ENCODE measurements around the gene IL1RL2. TPM values are rescaled to one million over a fixed set of nuclear protein-coding genes. Genes with fewer than 3 reads are reported as not detected.

The IL1RL2 gene
- total and polyA plus RNA-seq, 2 of the 4 experiments (the other 2 are of a cell fraction): 0.09 to 0.36 TPM

DNA sequence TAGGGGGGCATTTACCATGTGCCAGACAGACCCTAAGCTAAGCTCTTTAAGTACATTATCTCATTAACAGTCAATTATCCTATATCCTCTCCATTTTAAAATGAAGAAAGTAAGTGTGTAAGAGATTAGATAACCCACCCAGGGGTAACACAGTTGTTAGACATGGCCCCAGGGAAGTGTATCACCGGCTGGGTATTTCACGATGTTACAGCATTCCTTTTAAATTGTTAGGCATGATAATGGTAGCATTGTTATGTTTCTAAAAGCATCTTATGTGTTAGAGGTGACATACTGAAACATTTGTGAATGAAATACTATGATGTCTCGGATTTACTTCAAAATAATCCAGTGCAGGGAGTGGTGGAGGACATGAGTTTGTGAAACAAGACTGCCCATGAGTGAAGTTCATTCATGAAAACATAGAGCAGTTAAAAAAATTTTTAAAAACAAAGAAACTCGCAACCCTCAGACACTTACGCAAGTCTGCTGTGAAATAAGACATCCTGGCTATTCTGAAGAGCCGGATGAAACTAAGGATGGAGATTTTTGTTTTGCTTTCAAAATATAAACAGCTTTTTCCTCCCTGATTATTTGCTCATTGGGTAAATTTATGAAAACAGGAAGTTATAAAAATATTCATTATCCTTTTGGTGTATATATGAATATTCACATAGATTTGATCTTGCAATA, 54.9 kb downstream of the IL1RL2 start (continued):
- TF ChIP-seq MXI1 (IDR thresholded peaks at IDR 0.05; ENCODE audit: borderline replicate concordance, low read depth, low read length) (no peak), BHLHE40 (IDR thresholded peaks at IDR 0.05; ENCODE audit: low read depth, low read length) (no peak)
- TF ChIP-seq, protein P1, sequence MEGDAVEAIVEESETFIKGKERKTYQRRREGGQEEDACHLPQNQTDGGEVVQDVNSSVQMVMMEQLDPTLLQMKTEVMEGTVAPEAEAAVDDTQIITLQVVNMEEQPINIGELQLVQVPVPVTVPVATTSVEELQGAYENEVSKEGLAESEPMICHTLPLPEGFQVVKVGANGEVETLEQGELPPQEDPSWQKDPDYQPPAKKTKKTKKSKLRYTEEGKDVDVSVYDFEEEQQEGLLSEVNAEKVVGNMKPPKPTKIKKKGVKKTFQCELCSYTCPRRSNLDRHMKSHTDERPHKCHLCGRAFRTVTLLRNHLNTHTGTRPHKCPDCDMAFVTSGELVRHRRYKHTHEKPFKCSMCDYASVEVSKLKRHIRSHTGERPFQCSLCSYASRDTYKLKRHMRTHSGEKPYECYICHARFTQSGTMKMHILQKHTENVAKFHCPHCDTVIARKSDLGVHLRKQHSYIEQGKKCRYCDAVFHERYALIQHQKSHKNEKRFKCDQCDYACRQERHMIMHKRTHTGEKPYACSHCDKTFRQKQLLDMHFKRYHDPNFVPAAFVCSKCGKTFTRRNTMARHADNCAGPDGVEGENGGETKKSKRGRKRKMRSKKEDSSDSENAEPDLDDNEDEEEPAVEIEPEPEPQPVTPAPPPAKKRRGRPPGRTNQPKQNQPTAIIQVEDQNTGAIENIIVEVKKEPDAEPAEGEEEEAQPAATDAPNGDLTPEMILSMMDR (conservative IDR thresholded peaks at IDR 0.05; ENCODE audit: low read depth, low read length): no peak

Data from IMR-90 (cell line).